Measurements from ENCODE around the gene HOXA11. TPM values are rescaled to one million over a fixed set of nuclear protein-coding genes. Genes with fewer than 3 reads are reported as not detected.

Gene HOXA11
- polyA plus RNA-seq, 1 donor, result 2.7 TPM

DNA sequence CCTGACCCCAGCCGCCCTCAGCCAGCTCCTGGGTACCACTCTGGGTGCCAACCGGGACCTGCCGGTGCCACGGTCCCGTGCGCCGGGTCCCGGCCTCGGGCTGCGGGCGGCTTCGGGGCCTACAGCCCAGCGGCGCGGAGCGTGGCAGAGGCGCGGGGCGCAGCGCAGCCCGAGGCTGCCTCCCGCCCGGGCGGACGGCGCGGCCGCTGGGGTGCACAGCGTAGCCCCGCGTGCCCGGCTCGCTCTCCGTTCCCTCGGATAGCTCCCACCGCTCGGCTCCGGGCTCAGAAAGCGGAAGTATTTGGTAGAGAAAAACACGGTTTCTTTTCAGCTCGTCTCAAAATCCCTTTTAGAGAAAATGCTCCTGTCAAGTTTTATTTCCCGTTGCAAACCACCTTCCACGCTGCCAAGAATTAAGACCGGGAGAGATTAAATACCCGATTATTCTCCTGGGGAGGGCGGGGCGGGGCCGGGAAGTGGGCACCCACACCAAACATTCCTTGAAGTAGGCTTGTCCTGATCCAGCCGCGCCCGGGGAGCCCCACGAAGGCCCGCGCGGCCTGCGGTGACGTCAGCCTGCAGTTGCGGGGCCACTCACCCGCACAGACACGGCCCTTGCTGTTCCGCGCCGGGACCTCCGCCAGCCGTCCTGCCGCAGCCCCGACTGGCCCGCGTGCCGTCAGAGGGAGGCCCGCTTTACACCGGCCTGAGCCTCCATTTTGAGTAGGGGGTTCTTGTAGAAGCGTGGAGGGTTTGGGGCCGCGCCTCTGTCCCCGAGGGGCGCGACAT, 7.7 kb upstream of the HOXA11 start:
- DNase-seq, result no peak

DNA sequence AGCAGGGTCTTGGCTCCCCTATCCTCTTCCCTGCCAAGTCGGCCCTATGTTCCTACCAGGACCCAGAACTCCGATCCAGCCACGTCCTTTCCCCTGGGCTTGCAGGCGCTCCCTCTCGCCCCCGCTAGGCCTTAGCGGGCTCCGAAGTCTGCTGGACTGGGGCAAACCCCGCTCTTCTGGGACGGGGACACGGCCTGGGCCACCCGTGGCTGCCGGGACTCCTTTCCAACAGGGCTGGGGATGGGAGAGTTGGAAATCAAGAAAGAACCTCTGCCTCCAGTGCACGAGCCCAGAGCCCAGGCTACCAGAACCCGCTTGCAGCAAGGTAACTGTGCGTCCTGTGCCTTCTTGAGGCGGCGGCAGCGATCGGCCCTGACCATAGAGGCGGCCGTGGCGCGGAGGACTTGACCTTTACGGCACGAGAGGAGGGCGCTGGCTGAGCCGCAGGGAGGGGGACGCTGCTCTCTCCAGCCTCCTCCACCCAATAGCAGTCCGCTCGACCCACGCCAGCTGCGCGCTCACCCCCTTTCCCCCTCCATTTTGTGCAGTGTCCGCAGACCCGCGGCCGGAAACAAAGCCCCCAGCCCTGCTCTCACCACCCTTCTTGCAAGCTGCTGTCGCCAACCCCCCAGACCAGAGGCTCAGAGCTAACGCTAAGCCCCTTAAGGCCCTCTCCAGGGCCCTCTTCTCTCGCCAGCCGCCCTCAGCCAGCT, 7.0 kb upstream of the HOXA11 start:
- DNase-seq, result no peak

DNA sequence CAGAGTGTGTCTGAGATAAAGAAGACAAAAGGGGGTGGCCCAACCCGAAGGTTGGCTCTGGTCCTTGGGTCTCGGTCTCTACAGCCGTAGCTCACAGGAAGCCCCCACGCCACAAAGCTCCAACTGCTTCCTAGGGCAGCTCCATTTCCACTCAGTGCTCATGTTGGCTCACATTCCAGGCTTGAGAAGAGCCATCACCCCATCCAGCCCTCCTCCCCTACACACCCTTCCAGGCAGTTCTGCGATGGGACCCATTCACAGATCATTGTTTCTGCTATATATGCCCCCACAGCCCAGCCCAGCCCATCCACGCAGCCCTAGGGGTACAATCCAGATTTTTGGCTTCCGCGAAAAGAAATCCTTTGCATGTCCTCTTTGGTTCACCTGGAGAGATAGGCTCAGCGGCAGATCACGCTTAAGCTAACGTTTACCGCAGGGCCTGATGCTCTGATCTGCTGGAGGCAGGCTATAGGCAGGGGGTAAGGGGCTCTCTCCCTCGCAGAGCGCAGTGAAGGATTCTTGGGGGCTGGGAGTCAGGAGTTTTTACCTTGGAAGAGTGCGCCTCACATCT, 6.2 kb upstream of the HOXA11 start:
- DNase-seq, result no peak

DNA sequence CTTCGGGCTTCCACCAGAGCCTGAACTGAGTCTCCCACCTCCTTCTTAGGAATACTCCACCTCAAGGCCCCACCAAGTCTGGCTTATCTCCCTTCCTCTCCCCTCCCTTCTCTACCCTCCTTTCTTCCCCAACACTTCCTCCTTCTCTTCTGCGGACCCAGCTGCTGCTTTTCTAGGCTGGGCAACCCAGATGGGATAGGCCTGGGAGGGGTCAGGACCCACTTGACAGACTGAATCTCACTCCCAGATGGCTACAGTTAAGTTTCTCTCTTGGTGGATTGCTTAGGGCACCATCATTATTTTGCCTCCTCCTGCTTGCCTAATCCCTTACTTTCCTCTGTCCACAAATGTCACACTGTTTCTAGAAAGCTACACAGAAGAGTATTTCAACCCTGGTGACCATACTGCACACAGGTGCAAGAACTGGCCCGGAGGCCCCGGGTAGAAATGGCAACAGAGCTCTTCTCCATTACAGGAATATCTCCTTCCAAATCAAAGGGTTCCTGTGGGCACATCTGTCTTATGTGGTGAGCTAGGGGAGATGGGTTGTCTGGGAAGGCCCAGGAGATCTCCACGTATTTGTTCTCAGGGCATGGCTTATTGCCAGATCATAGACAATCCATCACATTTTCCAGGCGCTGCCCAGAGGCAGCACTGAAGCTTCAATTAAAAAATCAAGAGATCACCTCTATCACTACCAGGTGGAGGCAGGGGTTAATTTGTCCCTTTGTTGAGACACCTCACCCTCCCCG, 5.1 kb upstream of the HOXA11 start:
- DNase-seq, result no peak

DNA sequence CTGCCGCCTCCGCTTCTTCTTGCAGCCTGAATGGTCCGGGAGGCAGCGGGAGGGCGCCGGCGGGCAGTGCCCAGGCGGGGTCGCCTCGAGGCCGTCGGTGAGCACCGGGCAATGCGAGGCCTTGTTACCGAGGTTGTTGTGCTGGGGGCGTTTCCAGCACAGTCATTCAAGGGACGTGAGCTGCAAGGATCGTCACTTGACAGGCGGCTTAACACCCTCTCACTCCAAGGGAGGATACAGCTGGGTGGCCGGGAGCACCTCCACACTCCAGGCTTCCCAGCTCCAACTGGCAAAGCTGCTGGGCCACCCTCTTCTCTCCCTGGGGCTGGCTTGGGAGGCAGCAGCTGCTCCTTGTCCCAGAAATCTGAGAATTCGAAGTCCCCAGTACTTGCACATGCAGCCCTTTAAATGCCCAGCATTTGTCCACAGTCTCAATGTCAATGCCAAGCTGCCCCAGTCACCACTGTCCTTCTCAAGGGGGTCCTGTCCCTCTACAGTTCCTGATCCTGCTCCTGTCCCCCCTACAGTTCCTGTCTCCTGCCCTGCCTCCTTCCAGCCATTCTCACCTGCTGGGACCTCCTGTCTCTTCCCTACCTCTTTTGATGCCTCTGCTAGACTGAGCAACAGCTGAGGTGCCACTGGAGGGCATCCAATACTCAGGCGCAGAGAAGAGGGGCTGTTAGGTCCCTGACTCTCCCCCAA, 4.4 kb upstream of the HOXA11 start:
- DNase-seq, result no peak

DNA sequence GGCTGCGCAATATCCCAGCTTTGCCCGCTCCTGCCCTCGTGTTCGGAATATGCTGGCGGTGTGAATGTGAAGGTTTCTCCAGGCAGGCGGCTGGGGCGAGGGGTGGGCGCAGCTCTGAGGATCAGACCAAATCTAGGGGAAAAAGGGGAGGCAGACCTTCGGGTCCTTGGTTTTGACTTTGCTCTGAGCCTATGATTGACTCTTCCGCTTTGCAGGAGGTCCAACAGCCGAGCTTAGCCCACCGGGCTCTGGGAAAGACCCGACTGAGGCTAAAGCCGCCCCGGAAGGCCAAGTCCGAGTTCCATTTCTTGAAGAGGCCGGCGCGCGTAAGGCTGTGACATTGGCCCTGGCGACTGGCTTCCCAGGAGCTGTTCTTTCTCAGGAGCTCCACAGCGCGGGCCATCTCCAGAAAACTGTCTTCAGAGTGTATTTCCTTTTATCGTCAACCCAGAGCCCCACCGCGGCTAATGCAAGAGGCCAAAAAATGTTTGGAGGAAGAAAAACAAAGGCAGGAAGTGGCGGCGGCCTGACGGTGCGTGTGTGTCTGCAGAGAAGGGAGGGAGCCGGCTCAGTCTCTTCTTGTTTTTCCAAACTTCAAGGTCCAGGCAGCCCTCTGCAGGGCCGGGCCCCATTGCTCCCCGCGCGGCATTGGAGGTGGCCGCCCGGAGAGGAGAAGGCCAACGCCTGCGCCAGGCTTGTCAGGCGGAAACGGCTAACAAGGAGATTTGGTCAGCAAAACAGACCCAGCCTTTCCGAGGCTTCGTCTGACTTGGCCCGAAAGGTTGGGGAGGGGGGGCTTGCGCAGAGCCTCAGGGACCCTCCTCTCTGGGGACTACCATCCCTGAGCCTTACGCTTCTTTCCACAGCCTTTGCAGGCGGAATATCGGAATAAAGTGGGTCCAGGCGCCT, 3.6 kb upstream of the HOXA11 start:
- DNase-seq, result no peak

DNA sequence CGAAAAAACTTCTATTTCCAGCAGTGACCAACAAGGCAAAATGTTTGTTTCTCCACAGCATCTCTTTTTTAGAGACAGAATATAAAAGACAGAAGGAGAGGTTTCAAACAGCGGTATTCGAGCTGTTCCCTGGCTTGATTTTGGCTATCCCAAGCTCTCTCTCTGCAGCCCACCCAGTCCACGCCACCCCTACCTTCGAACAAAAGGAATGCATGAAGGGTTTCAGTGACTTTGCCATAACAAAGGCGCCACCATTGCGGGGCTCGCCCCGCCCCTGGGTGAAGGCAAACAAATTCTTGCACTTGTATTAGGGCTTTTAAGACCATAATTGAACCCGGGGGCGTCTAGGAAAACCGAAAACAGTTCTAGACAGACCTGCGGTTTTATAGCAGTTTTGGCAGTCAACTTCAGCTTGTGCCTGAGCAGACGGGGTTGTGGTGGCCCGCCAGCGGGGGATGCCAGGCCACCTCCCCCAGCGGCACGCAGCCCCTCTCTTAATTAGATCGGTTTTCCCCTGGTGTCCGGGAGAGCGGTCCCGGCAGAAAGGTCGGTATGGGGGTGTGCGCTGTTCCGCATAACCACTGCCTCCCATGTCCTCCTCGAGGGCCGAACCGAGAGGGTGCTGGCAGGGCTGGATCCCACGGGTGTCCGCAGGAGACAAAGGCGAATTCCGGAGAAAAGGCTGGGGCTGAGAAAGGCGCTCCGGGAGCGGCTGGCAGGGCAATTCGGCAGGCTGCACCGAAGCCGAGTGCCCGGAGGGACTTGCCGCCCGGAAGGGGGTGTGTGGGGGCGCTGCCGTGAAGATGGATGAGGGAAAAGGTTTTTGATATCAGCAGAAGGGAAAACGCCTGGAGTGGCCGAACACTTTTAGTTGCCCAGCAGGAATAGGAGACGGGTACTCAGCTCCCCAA, 2.7 kb upstream of the HOXA11 start:
- DNase-seq, result no peak

DNA sequence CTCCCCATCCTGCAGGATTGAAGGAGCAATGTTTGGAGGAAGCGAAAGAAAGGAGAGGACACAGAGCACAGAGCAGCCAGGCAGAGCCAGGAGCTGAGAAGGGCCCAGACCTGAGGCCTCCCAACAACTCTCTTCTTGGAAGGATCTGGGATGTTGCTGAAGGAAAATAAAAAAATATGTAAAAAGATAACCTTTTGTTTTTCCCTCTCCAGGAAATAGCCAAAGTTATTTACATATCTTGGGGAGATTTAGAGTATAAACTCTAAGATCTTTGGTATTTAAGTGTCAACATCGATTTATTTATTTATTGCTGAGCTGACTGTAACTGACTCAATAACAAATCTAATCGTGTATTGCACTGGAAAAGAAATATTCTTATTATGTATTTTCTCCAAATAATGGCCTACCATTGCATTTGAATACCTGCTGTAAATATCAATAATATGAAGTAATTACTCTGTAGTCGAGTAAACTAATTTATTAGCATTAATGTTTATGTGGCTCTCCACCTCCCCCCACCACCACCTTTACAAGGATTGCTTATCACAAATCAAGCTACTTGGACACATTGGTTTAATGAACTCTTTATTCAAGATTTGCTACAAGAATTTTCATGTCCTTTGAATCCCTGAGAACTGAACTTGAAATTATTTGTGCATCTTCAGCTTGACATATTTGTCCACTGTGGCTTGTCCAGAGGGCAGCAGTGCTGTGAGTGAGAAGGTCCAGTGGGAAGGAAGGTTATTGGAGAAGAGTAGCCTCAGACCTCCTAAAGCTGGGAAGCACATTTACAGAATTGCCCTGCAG, 1.8 kb upstream of the HOXA11 start:
- no peak for DNase-seq

DNA sequence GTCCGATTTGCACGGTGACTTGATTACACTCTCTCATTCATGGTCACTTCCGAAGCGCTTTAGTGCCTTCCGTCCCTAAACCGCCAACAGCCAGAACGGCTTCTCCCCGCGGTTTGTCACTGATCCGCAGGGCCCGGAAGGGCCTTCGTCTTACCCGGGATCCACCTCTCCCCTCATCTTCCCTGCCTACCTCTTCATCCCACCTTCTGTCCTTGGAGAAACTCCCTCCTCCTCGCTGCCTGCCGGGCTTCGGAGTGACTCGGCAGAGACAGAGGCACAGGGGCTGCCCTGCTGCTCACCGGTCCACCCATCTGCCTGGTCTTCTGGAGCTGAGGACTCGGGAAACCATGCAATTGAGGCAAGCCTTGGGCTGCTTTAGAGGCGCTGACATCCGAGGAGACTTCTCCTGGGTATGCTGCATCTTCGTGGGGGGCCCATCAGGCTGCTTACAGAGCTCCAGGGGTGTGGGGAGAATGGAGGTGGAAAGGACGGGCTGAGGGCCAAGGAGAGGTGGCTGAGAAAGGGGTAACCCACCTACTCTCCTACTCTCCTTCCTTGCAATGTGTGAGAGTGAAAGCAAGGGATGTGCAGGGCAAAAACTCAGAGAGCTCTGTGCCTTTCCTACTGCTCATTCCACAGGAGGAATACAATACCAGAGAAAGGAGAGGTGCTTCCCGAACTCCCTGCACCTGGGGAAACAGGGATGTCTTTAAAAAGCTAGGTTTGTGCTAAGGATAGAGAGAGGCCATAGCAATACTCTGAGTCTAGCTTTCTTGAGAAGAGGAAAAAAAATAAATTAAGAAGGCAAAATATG, 1.0 kb upstream of the HOXA11 start:
- DNase-seq, result no peak

DNA sequence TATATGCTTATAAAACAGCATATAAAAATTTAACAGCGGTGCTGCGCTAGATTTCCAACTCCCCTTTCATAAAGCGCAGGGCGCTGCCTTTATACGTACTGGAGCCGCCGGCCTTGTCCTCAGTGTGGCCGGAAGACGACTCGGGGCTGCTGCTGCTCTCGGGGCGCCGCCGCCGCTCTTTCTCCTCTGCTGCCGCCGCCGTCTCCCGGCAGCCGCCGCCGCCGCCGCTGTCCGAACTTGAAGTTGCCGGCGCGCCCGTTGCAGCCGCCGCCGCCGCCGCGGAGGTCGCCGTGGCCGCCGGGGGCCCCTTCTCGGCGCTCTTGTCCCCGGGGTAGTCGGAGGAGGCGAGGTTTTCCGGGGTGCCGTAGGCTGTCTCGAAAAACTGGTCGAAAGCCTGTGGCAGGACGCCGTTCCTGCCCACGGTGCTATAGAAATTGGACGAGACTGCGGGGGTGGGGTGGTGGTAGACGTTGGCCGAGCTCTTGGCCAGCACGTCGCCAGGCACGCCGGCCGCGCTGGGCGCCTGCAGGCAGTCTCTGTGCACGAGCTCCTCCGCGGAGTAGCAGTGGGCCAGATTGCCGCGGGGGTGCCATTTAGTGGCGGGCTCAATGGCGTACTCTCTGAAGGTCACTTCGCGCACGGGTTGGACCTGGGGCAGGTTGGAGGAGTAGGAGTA, 557 bp downstream of the HOXA11 start:
- no peak for DNase-seq

DNA sequence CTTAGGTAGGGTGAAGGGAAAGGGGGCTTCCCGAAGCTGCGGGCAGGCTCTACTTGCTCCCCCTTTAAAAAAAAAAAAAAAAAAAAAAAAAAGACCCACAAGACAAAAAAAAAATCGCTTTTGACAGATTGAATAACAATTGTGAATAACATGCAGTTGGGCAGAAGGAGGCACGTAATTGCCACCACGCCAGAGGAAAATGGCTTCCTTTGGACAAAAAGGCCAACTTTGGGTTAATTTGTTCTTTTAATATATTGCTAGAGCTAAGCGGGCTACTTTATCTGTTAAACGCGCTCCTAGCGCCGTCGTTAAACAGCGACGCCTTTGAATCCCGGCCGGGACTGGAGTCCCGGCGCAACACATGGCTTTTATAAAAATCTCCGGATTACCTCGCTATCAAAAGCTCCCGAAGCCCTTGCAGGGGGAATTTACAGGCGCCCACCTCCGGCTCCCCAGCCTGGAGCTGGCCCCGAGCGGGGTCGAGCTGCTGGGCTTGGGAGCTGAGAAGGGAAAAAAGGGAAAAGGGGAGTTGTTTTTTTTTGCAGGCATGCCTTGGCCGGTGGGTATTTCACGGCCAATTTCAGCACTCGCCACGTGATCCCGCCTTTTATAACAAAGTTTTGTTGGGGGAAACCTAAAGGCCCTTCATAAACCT, 1.2 kb downstream of the HOXA11 start:
- DNase-seq, result no peak

DNA sequence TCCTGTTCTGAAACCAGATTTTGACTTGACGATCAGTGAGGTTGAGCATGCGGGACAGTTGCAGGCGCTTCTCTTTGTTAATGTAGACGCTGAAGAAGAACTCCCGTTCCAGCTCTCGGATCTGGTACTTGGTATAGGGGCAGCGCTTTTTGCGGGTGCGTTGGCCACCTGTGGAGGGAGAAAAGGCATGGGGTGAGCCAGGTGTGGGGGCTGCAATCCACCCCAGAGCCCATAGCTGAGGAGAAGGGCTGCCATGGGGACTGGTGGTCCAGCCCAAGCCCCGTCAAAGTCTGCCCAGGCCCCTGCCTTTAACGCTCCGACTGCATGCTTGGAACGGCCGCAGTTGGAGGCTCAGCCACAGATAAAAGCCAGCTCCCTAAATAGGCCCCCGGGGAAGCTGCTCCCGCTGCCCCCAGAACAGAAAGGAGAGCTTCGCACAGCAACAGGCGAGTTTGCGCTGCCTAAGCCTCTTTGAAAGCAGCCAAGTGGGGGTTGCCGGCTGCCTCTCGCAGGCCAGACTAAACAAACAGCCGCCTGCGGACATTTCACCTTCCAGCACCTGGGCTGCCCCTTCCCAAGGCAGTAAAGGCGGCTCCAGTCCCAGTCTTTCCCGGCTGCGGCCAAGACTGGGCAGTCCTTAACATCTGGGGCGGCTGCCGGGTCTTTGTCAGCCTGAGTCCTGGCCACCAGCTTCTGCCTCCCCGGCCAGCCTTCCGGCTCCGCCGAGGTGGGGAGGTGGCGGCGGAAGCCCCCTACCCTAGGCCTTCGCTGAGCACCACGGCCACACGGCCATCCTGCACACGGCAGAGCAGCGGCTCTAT, 2.0 kb downstream of the HOXA11 start:
- DNase-seq, result no peak

DNA sequence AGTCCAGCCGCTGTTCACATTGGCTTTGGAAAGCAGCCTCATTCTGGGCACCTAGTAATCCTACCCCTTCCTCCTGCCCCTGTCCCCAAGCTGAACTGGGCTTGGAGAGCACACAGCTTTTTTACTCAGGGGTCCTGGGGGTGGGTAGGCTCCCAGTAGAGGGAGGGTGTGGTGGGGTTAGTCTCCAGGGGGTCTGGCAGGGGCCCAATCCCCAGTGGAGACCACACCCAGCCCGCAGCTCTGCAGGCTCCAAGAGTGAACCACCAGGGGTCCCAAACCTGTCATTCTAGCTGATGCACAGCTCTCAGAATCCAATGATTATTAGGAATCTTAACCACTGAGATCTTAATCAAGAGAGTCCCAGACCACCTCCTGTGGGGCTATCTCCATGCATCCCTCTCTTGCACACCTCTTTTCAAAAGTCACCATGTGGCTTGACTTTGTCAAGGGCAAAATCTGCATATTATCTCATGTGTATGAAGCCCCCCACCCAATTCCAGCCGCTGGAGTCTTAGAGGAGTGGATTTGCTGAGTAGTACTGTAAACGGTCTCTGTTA, 2.7 kb downstream of the HOXA11 start:
- no peak for DNase-seq

DNA sequence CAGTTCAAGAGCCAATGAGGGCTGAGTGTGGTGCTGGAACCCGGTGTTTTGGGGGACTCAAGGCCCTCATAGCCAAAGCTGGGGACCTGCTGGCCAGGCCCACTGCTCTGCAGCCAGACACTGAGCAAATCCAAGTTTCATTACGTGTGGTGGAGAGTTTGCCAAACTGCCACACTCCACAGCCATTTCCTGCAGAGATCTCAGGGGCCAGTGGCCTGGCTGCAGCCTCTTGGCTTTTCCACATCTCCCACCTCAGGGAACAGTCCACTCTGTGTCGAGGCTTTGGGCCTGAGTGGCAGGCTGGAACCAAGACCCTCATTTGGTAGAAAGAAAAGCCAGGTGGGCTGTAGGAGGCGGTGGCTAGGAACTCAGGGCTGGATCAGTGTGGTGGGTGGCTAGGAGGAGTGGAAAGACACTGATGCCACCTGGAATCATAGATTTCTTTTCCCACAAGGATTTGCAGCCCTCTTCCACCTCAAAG, 3.2 kb downstream of the HOXA11 start:
- no peak for DNase-seq

All from hindlimb muscle (tissue), 1 donor.